Measurements from ENCODE around the gene BEAN1.
A peak's percentile ranks its signal among the peaks of the same experiment; 100 is the strongest.
"Not testable (repeated sequence)": the region's sequence is repeated elsewhere in the genome, so short reads cannot be mapped to it uniquely, and the experiment has no call there.

BEAN1 gene

GRCh38 chr16:66487580-66488275, 60.6 kb downstream of the BEAN1 start:
- no peak for DNase-seq

DNA sequence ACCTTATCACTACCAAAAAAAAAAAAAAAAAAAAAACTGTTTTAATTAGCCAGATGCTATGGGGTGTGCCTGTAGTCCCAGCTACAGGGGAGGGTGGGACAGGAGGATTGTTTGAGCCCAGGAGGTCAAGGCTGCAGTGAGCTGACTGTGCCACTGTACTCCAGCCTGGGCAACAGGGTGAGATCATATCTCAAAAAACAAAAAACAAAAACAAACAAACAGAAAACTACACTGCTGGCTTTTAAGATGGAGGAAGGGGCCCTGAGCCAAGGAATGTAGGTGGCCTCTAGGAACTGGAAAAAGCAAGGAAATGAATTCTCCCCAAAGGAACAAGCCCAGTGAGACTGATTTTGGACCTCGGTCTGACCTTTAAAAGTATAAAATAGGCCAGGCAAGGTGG, 61.4 kb downstream of the BEAN1 start:
- DNase-seq = no peak

DNA sequence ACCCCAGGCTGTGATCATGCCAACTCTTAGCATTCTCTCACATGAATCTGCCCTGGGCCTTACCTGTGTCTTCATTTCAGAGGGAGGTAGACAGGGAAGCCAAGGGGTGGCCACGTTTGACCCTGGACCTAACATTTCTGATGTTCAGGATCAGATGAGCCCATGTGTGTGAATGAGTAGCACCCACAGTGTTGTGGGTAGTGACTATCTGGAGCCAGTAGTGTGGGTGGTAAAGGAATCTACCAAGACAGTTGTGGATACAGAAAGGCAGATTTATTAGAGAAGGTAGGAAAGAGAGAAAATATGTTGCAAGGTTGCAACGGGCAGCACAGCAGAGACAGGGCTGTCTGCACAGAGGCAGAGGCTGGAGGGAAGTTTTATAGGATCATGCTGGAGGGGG, 62.3 kb downstream of the BEAN1 start:
- DNase-seq = no peak

DNA sequence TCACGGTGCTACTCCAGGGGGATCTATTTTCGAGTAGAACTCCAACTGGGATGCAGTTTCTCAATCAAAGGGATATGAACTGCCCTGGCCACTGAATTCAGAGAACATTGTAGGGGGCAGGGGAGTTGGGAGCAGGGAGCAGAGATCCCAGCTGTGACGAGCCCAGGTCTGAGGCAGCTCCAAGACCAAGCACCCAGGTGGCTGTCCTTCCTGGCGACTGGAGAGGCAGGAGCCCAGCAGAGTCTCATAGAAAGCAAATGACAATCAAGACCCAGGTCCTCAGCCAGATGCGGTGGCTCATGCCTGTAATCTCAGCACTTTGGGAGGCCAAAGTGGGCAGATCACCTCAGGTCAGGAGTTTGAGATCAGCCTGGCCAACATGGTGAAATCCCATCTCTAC, 62.7 kb downstream of the BEAN1 start:
- no peak for DNase-seq

DNA sequence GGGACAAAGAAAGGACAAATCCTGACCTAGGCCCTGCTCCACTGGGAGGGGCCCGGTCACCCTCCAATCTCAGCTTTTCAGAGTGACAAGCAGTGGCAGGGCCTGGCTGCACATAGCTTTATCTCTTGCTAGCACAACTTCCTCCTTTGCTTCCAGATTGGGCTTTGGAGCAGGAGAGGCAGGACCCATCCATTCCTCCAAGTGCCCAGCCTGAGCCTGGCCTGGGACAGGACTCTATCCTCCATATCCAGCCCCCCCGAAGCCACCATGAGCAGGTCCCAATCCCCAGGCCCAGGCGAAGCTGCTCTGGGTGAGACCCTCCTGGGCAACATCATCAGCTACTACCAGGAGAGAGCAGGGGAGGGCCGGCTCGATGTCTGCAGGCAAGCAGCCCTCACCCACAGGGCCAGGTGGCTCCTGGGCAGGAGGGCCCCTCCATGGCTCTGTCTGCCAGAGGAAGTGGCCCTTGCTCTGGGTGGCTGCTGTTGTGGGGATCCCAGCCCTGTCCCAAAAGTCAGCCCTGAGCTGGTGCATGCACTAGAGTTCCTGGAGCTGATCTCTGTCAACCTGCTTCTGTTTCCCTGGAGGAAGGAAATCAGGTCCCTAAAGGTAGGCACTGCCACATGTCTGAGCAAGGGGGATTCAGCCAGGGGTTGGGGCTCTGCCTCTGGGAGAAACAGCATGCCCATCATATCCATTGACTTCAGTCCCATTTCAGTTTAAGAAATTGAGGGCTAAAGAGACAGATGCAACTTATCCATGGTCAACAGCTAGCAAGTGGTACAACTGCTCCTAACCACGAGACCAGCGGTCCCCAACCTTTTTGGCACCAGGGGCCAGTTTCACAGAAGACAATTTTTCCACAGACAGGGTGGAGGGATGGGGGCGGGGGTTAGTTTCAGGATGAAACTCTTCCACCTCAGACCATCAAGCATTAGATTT, 64.0 kb downstream of the BEAN1 start:
- DNase-seq = no peak

DNA sequence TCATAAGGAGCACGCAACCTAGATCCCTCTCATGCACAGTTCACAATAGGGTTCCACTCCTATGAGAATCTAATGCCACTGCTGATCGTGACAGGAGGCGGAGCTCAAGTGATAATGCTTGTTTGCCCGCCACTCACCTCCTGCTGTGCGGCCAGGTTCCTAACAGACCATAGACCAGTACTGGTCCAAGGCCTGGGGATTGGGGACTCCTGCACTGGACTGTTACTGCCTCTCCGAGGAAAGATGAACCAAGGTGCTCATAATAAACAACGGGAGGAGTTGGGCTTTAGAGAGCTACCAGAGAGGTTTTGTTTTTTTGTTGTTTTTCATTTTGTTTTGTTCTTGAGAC, 64.6 kb downstream of the BEAN1 start:
- DNase-seq = no peak

- no peak for DNase-seq
These were observed 66.7 kb downstream of the BEAN1 start for GRCh38 chr16:66493490-66494401.

GRCh38 chr16:66494916-66495315, 67.8 kb downstream of the BEAN1 start:
- no peak for DNase-seq

- DNase-seq = no peak
These were observed 68.3 kb downstream of the BEAN1 start for GRCh38 chr16:66495440-66495839.

GRCh38 chr16:66496226-66496625, 69.1 kb downstream of the BEAN1 start:
- not testable (repeated sequence) for DNase-seq

DNA sequence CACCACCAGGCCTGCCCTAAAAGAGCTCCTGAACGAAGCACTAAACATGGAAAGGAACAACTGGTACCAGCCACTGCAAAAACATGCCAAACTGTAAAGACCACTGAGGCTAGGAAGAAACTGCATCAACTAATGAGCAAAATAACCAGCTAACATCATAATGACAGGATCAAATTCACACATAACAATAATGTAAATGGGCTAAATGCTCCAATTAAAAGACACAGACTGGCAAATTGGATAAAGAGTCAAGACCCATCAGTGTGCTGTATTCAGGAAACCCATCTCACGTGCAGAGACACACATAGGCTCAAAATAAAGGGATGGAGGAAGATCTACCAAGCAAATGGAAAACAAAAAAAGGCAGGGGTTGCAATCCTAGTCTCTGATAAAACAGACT, 70.8 kb downstream of the BEAN1 start:
- DNase-seq = not testable (repeated sequence)

DNA sequence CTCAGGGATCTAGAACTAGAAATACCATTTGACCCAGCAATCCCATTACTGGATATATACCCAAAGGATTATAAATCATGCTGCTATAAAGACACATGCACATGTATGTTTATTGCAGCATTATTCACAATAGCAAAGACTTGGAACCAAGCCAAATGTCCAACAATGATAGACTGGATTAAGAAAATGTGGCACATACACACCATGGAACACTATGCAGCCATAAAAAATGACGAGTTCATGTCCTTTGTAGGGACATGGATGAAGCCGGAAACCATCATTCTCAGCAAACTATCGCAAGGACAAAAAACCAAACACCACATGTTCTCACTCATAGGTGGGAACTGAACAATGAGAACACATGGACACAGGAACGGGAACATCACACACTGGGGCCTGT, 74.5 kb downstream of the BEAN1 start:
- DNase-seq = not testable (repeated sequence)

DNA sequence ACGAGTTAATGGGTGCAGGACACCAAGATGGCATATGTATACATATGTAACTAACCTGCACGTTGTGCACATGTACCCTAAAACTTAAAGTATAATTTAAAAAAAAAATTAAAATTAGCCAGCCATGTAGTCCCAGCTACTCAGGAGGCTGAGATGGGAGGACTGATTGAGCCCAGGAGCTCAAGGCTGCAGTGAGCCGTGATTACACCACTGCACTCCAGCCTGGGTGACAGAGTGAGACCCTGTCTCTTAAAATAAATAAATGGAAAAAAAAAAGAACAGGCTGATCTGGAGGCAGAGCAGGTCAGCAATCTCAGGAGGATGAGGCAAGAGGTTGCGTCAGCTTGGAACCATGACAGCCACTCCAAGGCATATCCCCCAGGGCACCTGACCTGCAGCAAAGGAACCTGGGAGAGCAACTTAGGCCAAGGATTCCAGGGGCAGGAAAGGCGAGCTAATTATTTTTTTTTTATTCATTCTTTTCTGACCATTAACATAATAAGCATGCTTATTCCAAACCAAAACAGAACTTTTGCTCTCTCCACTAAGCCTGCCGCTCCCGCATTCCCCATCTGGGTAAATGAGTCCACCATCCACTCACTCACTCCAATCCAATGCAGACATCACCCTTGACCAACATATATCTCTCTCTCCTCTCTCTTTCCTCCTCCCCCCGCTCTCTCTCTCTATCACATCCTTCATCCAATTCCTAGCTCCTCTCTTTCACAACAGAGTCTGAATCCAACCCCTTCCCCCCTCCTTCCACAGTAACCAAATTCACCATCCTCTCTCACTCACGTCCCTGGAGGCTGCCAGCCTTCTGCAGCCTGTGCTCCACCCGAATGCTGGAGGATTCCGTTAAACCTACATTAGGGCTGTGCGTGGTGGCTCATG, 75.2 kb downstream of the BEAN1 start:
- DNase-seq = peak; percentile 22

DNA sequence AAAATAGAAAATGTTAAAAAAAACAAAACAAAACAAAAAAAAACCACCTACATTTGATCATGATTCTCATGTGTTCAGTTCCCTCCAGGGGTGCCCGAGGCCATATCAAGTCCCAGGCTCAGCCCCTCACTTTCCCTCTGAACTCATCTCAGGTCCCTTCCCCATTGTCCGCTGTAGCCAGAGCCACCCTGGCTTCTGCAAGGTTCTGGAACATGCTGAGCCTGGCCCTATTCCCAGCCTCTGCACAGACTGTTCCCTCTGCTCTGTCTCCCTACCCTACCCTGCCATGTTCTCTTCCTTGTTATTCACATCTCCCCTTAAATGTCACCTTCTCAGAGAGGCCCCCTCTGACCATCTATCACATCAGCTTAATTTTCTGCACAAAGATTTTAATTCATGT, 75.9 kb downstream of the BEAN1 start:
- no peak for DNase-seq

GRCh38 chr16:66503612-66504011, 76.5 kb downstream of the BEAN1 start:
- DNase-seq = no peak

- DNase-seq = no peak
These were observed 80.7 kb downstream of the BEAN1 start for GRCh38 chr16:66507731-66508239.

DNA sequence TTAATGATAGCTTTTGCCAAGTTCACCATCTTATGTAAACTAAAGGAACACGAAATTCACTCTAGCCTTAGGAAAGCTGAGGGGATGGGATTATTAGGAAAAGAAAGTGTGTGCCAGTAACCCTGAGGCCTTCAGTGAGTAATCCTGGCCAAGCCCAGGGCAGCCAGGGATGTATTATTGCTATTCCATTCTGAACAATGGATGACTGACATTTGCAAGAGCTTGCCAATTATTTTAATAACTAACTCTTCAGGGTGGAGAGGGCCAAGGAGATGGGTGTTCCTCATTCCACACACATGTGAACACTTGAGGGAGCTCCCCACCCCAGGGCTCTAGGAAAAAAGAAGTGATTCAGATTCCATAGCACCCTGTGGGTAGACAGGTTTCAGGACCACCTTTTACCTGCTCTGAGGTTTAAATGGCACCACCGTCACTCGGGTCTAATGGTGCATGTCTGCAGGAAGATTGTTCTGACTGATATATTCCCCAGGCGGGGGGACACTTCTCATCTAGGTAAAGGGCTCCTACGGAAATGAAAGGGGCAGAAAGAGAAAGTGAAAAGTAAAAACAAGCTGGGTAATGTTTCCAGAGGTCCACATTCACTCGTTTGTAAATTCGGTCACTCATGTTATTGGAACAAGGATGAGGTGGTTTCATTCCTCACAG, 81.3 kb downstream of the BEAN1 start:
- DNase-seq = no peak

- DNase-seq = no peak
These were observed 81.9 kb downstream of the BEAN1 start for GRCh38 chr16:66508914-66509496.

- DNase-seq = no peak
These were observed 82.5 kb downstream of the BEAN1 start for GRCh38 chr16:66509576-66509975.

DNA sequence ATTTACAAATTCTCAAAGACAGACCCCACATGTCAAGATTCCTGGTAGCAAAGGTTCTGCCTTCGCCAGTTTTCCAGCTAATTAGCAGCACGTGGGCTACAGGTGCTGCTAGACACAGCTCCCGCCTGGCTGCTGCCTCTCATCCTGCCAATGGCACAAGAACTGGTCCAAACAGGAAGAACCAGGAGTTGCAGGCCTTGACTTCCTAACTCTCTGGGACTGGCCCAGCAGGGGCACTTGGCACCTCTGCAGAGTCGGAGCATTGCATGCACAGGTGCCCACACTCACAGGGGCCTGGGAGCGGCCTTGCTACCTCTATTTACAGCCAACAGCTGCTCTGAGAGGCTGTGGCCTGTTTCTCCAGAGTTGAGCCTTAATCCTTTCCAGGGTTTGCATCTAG, 83.2 kb downstream of the BEAN1 start:
- no peak for DNase-seq
